HG03354 (cell line): Measurements from ENCODE around the gene CWH43.
"Not testable (repeated sequence)": the region's sequence is repeated elsewhere in the genome, so short reads cannot be mapped to it uniquely, and the experiment has no call there.

ENCODE experiments used
- ATAC-seq: cut with Tn5 transposase; IDR thresholded peaks from one replicate; pipeline ENCODE4 v1.9.1; 2021; ENCODE audit warnings: mild to moderate bottlenecking; ENCODE audit not compliant: unreplicated experiment, poor library complexity, severe bottlenecking

The CWH43 gene

GRCh38 chr4:49091883-49092282 is 105.8 kb downstream of the CWH43 start:
- peak; percentile 29 for ATAC-seq

GRCh38 chr4:49092608-49093135 is 106.6 kb downstream of the CWH43 start:
- peak; percentile 58 for ATAC-seq

GRCh38 chr4:49096215-49096614 is 110.1 kb downstream of the CWH43 start:
- ATAC-seq: not testable (repeated sequence)

GRCh38 chr4:49096627-49097026 is 110.6 kb downstream of the CWH43 start:
- ATAC-seq: peak; percentile 40

- peak; percentile 27 for ATAC-seq
Observed at GRCh38 chr4:49097071-49097470, 111.0 kb downstream of the CWH43 start.

- not testable (repeated sequence) for ATAC-seq
Observed at GRCh38 chr4:49097505-49097904, 111.4 kb downstream of the CWH43 start.

GRCh38 chr4:49098034-49098759 is 112.1 kb downstream of the CWH43 start:
- not testable (repeated sequence) for ATAC-seq

GRCh38 chr4:49099831-49100444 is 113.9 kb downstream of the CWH43 start:
- not testable (repeated sequence) for ATAC-seq

- peak; percentile 38 for ATAC-seq
Observed at GRCh38 chr4:49102344-49102898, 116.3 kb downstream of the CWH43 start.

- peak; percentile 28 for ATAC-seq
Observed at GRCh38 chr4:49103436-49104136, 117.5 kb downstream of the CWH43 start.

- ATAC-seq: not testable (repeated sequence)
Observed at GRCh38 chr4:49104231-49104930, 118.3 kb downstream of the CWH43 start.

GRCh38 chr4:49105248-49105904 is 119.3 kb downstream of the CWH43 start:
- ATAC-seq: not testable (repeated sequence)

- not testable (repeated sequence) for ATAC-seq
Observed at GRCh38 chr4:49107262-49107661, 121.2 kb downstream of the CWH43 start.

GRCh38 chr4:49108183-49108978 is 122.3 kb downstream of the CWH43 start:
- peak; percentile 42 for ATAC-seq

GRCh38 chr4:49109567-49110166 is 123.6 kb downstream of the CWH43 start:
- peak; percentile 44 for ATAC-seq

- ATAC-seq: peak; percentile 60
Observed at GRCh38 chr4:49110579-49110978, 124.5 kb downstream of the CWH43 start.
